ENCODE measurements around the gene CADM1.

- TF ChIP-seq CTCF (IDR thresholded peaks at IDR 0.05; ENCODE audit: poor library complexity), result no peak
- TF ChIP-seq EZH2 (IDR thresholded peaks at IDR 0.05; ENCODE audit: borderline replicate concordance), result no peak
Measured at GRCh38 chr11:115311949-115312348, 192.3 kb downstream of the CADM1 start.
